GM12878 (cell line): ENCODE results near the gene CREG2. TPM values are rescaled to one million over a fixed set of nuclear protein-coding genes. Genes with fewer than 3 reads are reported as not detected.

Experiments used
- ATAC-seq: fragments of 200-7000 bp; cut with Tn5 transposase; 3 replicates; pipeline ENCODE4 v1.9.1; 2020; ENCODE audit warnings: mild to moderate bottlenecking, moderate library complexity
- BruUV-seq: library from RNA; stranded (reverse); fragments of 400-500 nt; replicated peaks from 2 replicates; lab custom pipeline; 2021; lab: Mats Ljungman, UMichigan
- CTCF ChIA-PET: fragments of 300-600 bp; sonication (Branson Sonifier 250); formaldehyde crosslinking; extraction: SDS; loops from one replicate; lab custom pipeline; 2021; ENCODE audit warnings: inconsistent platforms; lab: Yijun Ruan, JAX
- POLR2A ChIA-PET: fragments of 350-600 bp; formaldehyde crosslinking; extraction: SDS; loops from one replicate; lab custom pipeline; 2021; ENCODE audit warnings: inconsistent platforms; lab: Charles Lee
- RAD21 ChIA-PET: fragments of 300-600 bp; sonication (Branson Sonifier 250); formaldehyde crosslinking; loops from one replicate; lab custom pipeline; 2023; ENCODE audit warnings: antibody characterized with exemption; ENCODE audit not compliant: unreplicated experiment; lab: Charles Lee
- SMC1A ChIA-PET: fragments of 300-600 bp; sonication (Branson Sonifier 250); formaldehyde crosslinking; loops from one replicate; lab custom pipeline; 2023; ENCODE audit not compliant: unreplicated experiment, uncharacterized antibody; lab: Charles Lee
- DNase-seq: peaks from one replicate; pipeline ENCODE4 v3.0.0-alpha.2; 2011; ENCODE audit warnings: low read depth, low spot score
- FAIRE-seq: peaks from 3 replicates; lab custom pipeline; 2011; peaks lifted over from hg19 to GRCh38; lab: Jason Lieb, UNC
- H2AFZ ChIP-seq: 2 replicates; pipeline ENCODE4 v1.6.0; 2011; ENCODE audit warnings: low read depth, low read length, control low read depth; ENCODE audit not compliant: control insufficient read depth
- H3K27ac ChIP-seq: 2 replicates; pipeline ENCODE4 v1.5.1; 2011; ENCODE audit warnings: control low read depth; ENCODE audit not compliant: control insufficient read depth, insufficient read depth
- H3K27me3 ChIP-seq, 2 experiments: replicated peaks in 1 of 2; 2 replicates each; pipeline versions ENCODE4 v1.6.0 to v1.6.1; 2011; ENCODE audit warnings: low read length in 1 of 2; ENCODE audit not compliant: control insufficient read depth in 2 of 2, insufficient read depth in 2 of 2
- H3K36me3 ChIP-seq, 2 experiments: 2 replicates each; pipeline ENCODE4 v1.5.1; 2011; ENCODE audit warnings: low read length in 1 of 2; ENCODE audit not compliant: control insufficient read depth in 2 of 2, insufficient read depth in 2 of 2
- H3K4me1 ChIP-seq: 2 replicates; pipeline ENCODE4 v1.6.1; 2011; ENCODE audit warnings: mild to moderate bottlenecking, low read length, moderate library complexity, mixed read lengths; ENCODE audit not compliant: control insufficient read depth, insufficient read depth
- H3K4me2 ChIP-seq: 2 replicates; pipeline ENCODE4 v1.6.0; 2011; ENCODE audit warnings: control low read depth; ENCODE audit not compliant: control insufficient read depth, insufficient read depth
- H3K4me3 ChIP-seq: fragments of 200-600 bp; sonication (generic); 2 replicates; pipeline ENCODE4 v1.5.1; 2016
- H3K79me2 ChIP-seq: 2 replicates; pipeline ENCODE4 v1.6.0; 2011; ENCODE audit warnings: low read length; ENCODE audit not compliant: control insufficient read depth, insufficient read depth
- H3K9ac ChIP-seq: 2 replicates; pipeline ENCODE4 v1.8.0; 2011; ENCODE audit warnings: low read length, control low read depth, mixed read lengths; ENCODE audit not compliant: control insufficient read depth, insufficient read depth
- H3K9me3 ChIP-seq: replicated peaks from 3 replicates; pipeline ENCODE4 v1.5.1; 2011; ENCODE audit warnings: mild to moderate bottlenecking, low read length; ENCODE audit not compliant: control insufficient read depth, insufficient read depth
- H4K20me1 ChIP-seq: 2 replicates; pipeline ENCODE4 v1.6.0; 2011; ENCODE audit not compliant: control insufficient read depth, insufficient read depth
- CBX3 ChIP-seq: fragments of 200-600 bp; sonication (generic); IDR thresholded peaks from 2 replicates; pipeline ENCODE4 v1.6.1; 2016; ENCODE audit warnings: low read depth, borderline replicate concordance
- EZH2 ChIP-seq: IDR thresholded peaks from 2 replicates; pipeline ENCODE4 v1.6.1; 2012; ENCODE audit warnings: low read depth, mild to moderate bottlenecking, control low read depth, inconsistent platforms, low read length, borderline replicate concordance; ENCODE audit not compliant: control insufficient read depth
- IRF3 ChIP-seq: fragments of 450-650 bp; IDR thresholded peaks from 2 replicates; pipeline ENCODE4 v1.6.1; 2014; ENCODE audit warnings: mild to moderate bottlenecking
- JUNB ChIP-seq: IDR thresholded peaks from 2 replicates; pipeline ENCODE4 v1.6.1; 2016; ENCODE audit warnings: antibody characterized with exemption, mild to moderate bottlenecking
- MTA3 ChIP-seq: IDR thresholded peaks from 2 replicates; pipeline ENCODE4 v1.6.1; 2012; ENCODE audit warnings: low read length, inconsistent platforms, borderline replicate concordance
- NFYB ChIP-seq: IDR thresholded peaks from 2 replicates; pipeline ENCODE4 v1.6.1; 2011; ENCODE audit warnings: low read depth, mild to moderate bottlenecking, low read length, improper control_type of control experiment, moderate library complexity; ENCODE audit not compliant: insufficient read depth
- POLR2AphosphoS2 ChIP-seq: IDR thresholded peaks from 2 replicates; pipeline ENCODE4 v1.6.1; 2011; ENCODE audit warnings: low read depth, mild to moderate bottlenecking, low read length, improper control_type of control experiment, moderate library complexity
- PRDM15 ChIP-seq: fragments of 450-650 bp; formaldehyde crosslinking; IDR thresholded peaks from 2 replicates; pipeline ENCODE4 v1.4.0; 2020; ENCODE audit warnings: mild to moderate bottlenecking, moderate library complexity
- SPI1 ChIP-seq: IDR thresholded peaks from 2 replicates; pipeline ENCODE4 v1.6.1; 2011; ENCODE audit warnings: low read depth, mild to moderate bottlenecking, low read length, moderate library complexity, borderline replicate concordance; ENCODE audit not compliant: insufficient read depth
- WGBS: methylation state at CpG from one replicate; pipeline ENCODE4 v1.1.6; 2016; ENCODE audit warnings: low lambda C conversion rate; ENCODE audit not compliant: insufficient replicate concordance, insufficient coverage; ENCODE audit errors: missing lambda C conversion rate; 5-methylcytosine and 5-hydroxymethylcytosine counted together
- in situ Hi-C: fragments of 300-500 bp; cut with MboI; formaldehyde crosslinking; loops from 9 replicates; pipeline ENCODE4 v1.14.3; 2018; ENCODE audit warnings: mixed read lengths
- intact Hi-C: fragments of 100-400 bp; cut with micrococcal nuclease; formaldehyde crosslinking; loops from one replicate; pipeline ENCODE4 v1.14.2; 2022; ENCODE audit not compliant: unreplicated experiment
- polyA plus RNA-seq, 11 experiments: library from polyadenylated mRNA; depleted of rRNA in 4 of 11; unstranded in 6 of 11; stranded (reverse) in 5 of 11; fragments of >200 nt; fragmentation: Nextera tagmentation in 4 of 11; fragmentation: Illumina TruSeq in 1 of 11; extraction: Ambion mirVana in 4 of 11; extraction: Trizol in 1 of 11; gene quantifications; 1 replicate in 1 of 11; 2 replicates in 10 of 11; pipeline versions ENCODE4 v1.2.1 to v1.2.3, GENCODE V29; 2011 to 2016; ENCODE audit warnings: inconsistent platforms in 2 of 11, missing spikeins in 2 of 11, low read depth in 1 of 11
- total RNA-seq, 4 experiments: library from RNA; depleted of rRNA in 3 of 4; stranded (reverse); fragments of >200 nt in 3 of 4; fragmentation: Illumina TruSeq in 1 of 4; extraction: Trizol in 1 of 4; gene quantifications; 2 replicates each; pipeline versions ENCODE4 v1.2.1 to v1.2.3, GENCODE V29; 2013 to 2021

CREG2 gene
- total and polyA plus RNA-seq, 10 of the 15 experiments (the other 5 are each of a cell fraction or from before 2014, with no cell fraction given) = not detected

- RAD21 ChIA-PET = no interaction called here
- no peak for TF ChIP-seq EZH2
- SMC1A ChIA-PET = no interaction called here
- ATAC-seq (no peak), FAIRE-seq (no peak), DNase-seq (no peak)
- CTCF ChIA-PET = no interaction called here
- WGBS = 42% methylated on average over 2 of the region's 2 CpGs
- intact Hi-C loops (no loop called here), in situ Hi-C loops (no loop called here)
- no peaks in the 10 kb centered on the region for H3K9me3 ChIP-seq
- no peak overlapping the region for H2AFZ ChIP-seq
- no peaks in the 10 kb centered on the region for H4K20me1 ChIP-seq
- H3K4me2 ChIP-seq = no peak overlapping the region
- no peak overlapping the region for H3K27ac ChIP-seq
- POLR2A ChIA-PET = no interaction called here
- H3K4me3 ChIP-seq = no peak overlapping the region
- BruUV-seq = no TSS peak
- H3K27me3 ChIP-seq = peaks cover 2 to 3% of the 10 kb centered on the region in 2 experiments; a peak in 2 of 4 replicates
- no peaks in the 10 kb centered on the region for H3K79me2 ChIP-seq
- no peaks in the 10 kb centered on the region for H3K4me1 ChIP-seq
- H3K9ac ChIP-seq = no peak overlapping the region
- no peaks in the 10 kb centered on the region for H3K36me3 ChIP-seq
These were observed 8.2 kb downstream of the CREG2 start for GRCh38 chr2:101379091-101379490.

- no peak for FAIRE-seq
- ChIA-PET SMC1A (no interaction called here), CTCF (no interaction called here), POLR2A (no interaction called here), RAD21 (no interaction called here)
- Histone ChIP-seq H3K79me2 (no peaks in the 10 kb centered on the region), H4K20me1 (no peaks in the 10 kb centered on the region), H3K9ac (no peak overlapping the region), H3K4me1 (no peaks in the 10 kb centered on the region), H3K4me3 (no peak overlapping the region), H3K4me2 (no peak overlapping the region), H3K36me3 (no peaks in the 10 kb centered on the region), H3K27ac (no peak overlapping the region), H3K27me3 (peaks cover 2% of the 10 kb centered on the region in 2 experiments; a peak in 2 of 4 replicates), H2AFZ (no peak overlapping the region), H3K9me3 (no peaks in the 10 kb centered on the region)
- no TSS peak for BruUV-seq
- intact Hi-C loops = no loop called here
- DNase-seq = no peak
- ATAC-seq = no peak
- WGBS = 34% methylated on average over 9 of the region's 9 CpGs
- TF ChIP-seq IRF3 = no peak
- no peak for TF ChIP-seq CBX3
- TF ChIP-seq MTA3 = no peak
- TF ChIP-seq POLR2AphosphoS2 = no peak
- TF ChIP-seq NFYB = no peak
- no peak for TF ChIP-seq SPI1
- no peak for TF ChIP-seq JUNB
- TF ChIP-seq PRDM15 (CRISPR knock-in tag) = no peak
- in situ Hi-C loops = no loop called here
These were observed 11.7 kb downstream of the CREG2 start for GRCh38 chr2:101375653-101376052.
